GM04503 (cell line): Measurements from ENCODE around the gene RRP7A.
A peak's percentile ranks its signal among the peaks of the same experiment; 100 is the strongest.
"Not testable (repeated sequence)": the region's sequence is repeated elsewhere in the genome, so short reads cannot be mapped to it uniquely, and the experiment has no call there.

Experiments used
- DNase-seq: peaks from one replicate; pipeline ENCODE4 v3.0.0-alpha.2; 2012; ENCODE audit warnings: low read depth

Gene RRP7A

DNA sequence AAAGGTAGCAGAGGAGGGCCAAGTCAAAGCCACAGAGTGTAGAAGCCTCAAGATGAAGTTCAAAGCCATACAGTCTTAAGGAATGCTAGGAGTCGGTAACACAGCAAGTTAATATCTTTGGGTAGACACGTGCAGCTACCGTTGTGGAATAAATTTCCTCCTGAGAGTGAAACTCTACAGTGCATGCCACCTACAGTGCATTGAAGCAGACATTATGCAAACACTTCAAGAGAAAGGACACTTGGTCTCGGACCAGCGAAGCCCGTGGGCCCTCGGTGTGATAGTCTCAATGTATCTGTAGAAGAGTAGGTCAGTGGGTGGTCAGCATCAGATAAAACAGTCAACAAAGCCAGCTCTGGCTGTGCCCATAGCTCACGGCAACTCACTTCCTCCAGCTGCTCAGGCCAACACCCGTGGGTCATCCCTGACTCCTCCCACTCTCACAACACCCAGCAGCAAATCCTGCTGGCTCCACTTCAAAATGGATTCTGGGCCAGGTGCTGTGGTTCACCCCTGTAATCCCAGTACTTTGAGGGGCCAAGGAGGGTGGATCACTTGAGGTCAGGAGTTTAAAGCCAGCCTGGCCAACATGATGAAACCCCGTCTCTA is 24.0 kb downstream of the RRP7A start:
- DNase-seq = not testable (repeated sequence)

DNA sequence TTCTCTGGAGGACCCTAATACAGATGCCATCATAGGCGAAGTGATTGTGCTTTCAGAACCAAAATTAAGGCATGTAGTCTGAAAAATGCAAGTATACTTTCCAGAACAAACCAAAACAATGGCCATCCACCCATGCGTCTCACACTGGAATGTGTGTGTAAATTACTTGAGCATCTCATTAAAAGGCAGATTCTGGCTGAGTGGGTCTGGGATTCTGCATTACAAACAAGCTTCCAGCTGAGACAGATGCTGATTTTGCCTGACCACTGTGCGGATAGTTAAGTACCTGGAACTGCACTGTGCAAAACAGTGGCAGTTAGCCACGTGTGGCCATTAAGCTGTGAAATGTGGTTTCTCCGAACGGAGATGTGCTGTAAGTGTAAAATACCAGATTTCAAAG is 26.2 kb downstream of the RRP7A start:
- no peak for DNase-seq

DNA sequence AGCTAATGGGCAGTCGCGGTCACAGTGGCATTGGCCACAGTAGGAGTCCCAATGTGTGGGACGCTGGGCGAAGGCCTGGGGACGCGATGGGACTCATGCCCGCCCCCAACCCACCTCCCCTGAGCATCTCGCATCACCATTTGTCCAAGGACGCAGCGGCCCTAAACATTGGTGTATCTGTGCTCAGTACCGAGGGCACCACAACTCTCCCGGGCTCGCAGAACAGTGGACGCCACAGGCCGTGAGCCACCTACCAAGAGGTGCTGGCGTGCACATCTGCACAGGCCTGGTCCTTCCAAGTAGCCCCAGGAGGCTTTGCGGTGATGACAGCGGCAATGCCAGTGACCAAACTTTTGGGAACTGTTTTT is 27.3 kb downstream of the RRP7A start:
- DNase-seq = no peak

GRCh38 chr22:42490243-42490832 is 29.3 kb downstream of the RRP7A start:
- no peak for DNase-seq

GRCh38 chr22:42489000-42489399 is 30.6 kb downstream of the RRP7A start:
- no peak for DNase-seq

DNA sequence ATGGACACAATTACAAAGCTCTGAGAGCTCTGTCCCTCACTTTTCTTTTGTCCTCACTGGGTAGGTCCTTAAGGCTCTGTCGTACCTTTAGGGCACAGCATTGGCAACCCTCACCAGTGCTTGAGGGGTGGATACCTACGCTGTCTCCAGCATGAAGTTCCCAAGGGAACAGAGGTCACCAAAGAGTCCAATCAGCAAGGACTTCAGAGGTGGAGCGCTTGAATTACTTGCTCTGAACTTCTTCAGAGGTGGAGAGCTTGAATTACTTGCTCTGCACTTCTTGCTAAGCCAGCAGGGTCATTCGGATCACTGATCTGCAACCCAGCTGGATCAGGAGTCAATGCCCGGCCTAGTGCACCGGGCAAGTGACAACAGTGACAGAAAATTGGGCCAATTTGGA is 35.1 kb downstream of the RRP7A start:
- no peak for DNase-seq

- not testable (repeated sequence) for DNase-seq
Observed at GRCh38 chr22:42483610-42484223, 35.9 kb downstream of the RRP7A start.

DNA sequence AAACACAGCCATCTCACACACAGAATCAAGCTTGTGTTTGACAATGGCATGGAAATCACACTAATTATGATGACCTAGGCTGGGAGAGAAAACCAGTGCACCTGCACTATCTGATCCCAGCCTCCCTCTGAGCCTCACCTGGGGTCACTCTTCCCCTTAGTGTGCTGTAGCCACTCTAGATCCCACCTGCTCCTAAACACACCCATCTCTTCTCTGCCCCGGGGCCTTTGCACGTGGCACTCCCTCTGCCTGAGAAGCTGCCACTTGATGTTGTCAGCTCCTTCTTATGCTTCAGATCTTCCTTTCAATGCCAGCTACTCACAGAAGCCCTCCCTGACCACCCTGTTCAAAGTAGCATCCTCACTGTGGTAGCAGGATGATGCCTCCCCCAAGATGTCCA is 44.5 kb downstream of the RRP7A start:
- DNase-seq = no peak

GRCh38 chr22:42473484-42474193 is 46.0 kb downstream of the RRP7A start:
- DNase-seq = peak; percentile 27

DNA sequence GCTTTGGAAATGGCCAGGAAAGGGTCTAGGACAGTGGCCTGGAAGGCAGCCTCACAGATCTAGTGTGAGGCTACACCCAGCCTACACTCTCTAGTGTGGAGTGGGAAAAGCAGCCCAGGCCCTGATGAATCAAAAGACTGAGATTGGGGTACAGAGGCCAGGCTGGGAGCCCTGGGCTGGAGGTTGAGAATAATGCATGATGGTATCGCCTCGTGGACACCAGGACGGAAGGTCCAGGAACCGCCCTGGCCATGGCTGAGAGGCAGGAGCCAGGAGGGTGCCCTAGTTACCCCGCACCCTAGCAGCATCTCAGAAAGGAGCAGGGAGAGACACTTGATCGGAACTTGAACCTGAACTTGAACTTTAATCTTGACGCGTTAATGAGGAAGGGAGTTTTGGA is 46.9 kb downstream of the RRP7A start:
- no peak for DNase-seq

DNA sequence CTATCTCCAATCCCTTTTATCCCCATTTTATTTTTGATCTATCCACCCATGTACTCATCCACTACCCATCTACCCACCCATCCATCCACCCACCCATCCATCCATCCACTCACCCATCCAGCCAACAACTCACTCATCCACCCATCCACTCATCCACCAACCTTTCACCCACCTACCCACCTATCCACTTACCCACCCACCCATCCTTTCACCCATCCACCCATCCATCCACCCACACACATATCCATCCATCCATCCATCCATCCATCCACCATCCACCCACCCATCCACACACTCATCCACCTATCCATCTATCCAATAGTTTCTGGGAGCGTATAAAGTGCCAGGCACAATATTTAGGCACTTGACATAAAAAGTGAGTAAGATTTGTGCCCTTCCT is 48.2 kb downstream of the RRP7A start:
- no peak for DNase-seq

DNA sequence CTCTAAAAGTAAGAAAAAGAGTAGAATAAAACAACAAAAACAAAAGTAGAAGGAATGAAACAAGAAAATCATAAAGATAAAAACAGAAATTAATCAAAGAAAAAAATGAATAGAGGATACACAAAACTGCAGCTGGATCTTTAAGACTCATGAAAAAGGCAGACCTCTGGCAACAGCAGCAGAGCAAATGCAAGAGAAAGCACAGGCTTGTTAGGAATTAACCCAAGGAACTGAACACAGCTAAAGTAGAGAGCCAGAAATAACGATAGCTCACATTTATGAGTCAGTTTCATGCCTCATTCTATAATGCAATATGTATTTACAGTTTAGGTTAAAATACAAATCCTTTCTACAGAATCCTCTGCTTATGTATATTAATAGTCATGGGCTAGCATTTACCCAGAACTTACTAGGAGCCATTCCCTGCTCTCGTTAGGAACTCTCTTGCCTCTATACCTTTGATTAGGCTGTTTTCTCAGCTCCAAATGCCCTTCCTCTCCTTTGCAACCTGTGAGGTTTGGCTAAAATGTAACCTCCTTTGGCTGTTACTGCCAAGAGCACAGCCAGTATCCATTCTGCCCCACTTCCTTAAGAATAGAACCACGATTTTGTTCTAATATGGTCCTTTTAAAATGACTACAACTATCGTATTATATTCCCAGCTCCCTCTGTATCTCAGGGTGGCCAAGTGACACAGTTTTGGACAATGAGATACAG is 49.1 kb downstream of the RRP7A start:
- no peak for DNase-seq

- no peak for DNase-seq
Observed at GRCh38 chr22:42468841-42469240, 50.8 kb downstream of the RRP7A start.

DNA sequence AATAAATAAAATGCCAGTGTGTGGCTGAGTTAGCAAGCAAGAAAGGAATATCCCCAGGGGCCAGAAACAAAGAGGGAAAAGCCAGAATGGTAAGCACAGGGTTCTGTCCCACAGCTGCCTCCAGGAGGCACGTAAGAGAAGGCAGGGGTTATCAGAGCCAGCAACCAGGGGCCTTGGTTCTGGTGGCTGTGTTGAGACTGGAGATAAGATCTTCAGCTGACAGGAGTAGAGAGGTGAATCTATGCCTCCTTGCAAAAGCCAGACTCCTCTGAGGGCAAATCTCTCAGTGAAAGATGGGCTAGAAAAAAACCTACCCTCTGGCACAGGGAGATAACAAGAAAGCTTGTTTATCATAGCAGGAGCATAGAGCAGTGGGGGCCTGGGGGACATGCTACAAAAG is 57.6 kb downstream of the RRP7A start:
- DNase-seq = no peak

GRCh38 chr22:42461511-42461910 is 58.1 kb downstream of the RRP7A start:
- DNase-seq = no peak
